Left colon (tissue), 2 donors: ENCODE results near the gene EXOC6. TPM values are rescaled to one million over a fixed set of nuclear protein-coding genes. Genes with fewer than 3 reads are reported as not detected.

Experiments used
- ATAC-seq: fragments of 200-7000 bp; cut with Tn5 transposase; one replicate; pipeline ENCODE4 v1.9.1; 2020; ENCODE audit warnings: mild to moderate bottlenecking, moderate library complexity
- DNase-seq, 2 donors: peaks; one replicate each; pipeline ENCODE4 v3.0.0-alpha.2; 2020
- intact Hi-C, 2 donors: fragments of 100-400 bp; cut with DNase I in 1 of 2; cut with micrococcal nuclease in 1 of 2; formaldehyde crosslinking; loops; one replicate each; pipeline versions ENCODE4 v1.11.2 to v1.14.0; 2022; cut with DNase I, micrococcal nuclease
- long read RNA-seq: library from polyadenylated mRNA; unstranded; transcript quantifications from one replicate; pipeline ENCODE4 v2.0.0, GENCODE V29; 2021
- total RNA-seq, 2 donors: library from RNA; stranded (reverse); fragmentation: NEBNext Ultra II Directional; extraction: Animal tissue kit (Norgen Biotek cat#: 25700); gene quantifications; one replicate each; pipeline ENCODE4 v1.2.1, GENCODE V29; 2021
- donor health status: DM: no; HTN: no; CAD: no.
- donor health status: DM: yes; HTN: yes; CAD: no.

EXOC6 gene
- total RNA-seq = 10 to 100 TPM; 13.2 to 13.6 TPM
- long read RNA-seq, partial matches to known transcripts = 3 of 10 reads
- long read RNA-seq, other reads (novel, unspliced or antisense) = 4 of 10 reads

- intact Hi-C loops = no loop called here
- ATAC-seq = peak; percentile 95
These were observed at the start of gene EXOC6 for GRCh38 chr10:92848441-92849233. Gene EXOC6 (plus strand): TSS chr10:92848520. CDS start chr10:92848534, 14 bp downstream.

GRCh38 chr10:92799568-92799967, 48.8 kb upstream of the EXOC6 start:
- no peak for ATAC-seq
- intact Hi-C loops = no loop called here
- DNase-seq = no peak

More at GRCh38 chr10:92848441-92849233, at the start of gene EXOC6:
- peak; percentile 79 to 93 for DNase-seq

GRCh38 chr10:92800134-92800733, 48.1 kb upstream of the EXOC6 start:
- no peak for DNase-seq
- intact Hi-C loops = no loop called here
- no peak for ATAC-seq

- intact Hi-C loops = no loop called here
- DNase-seq = no peak
- no peak for ATAC-seq
These were observed 46.1 kb upstream of the EXOC6 start for GRCh38 chr10:92801978-92802872.

- DNase-seq (no peak), ATAC-seq (peak; percentile 35)
- intact Hi-C loops = no loop called here
These were observed 38.5 kb upstream of the EXOC6 start for GRCh38 chr10:92809840-92810239.

- DNase-seq = no peak
- no peak for ATAC-seq
- intact Hi-C loops = no loop called here
These were observed 37.3 kb upstream of the EXOC6 start for GRCh38 chr10:92810934-92811532.

- intact Hi-C loops = no loop called here
- DNase-seq = no peak
- ATAC-seq = no peak
These were observed 36.3 kb upstream of the EXOC6 start for GRCh38 chr10:92811986-92812385.

- intact Hi-C loops = no loop called here
- DNase-seq (no peak), ATAC-seq (no peak)
These were observed 34.3 kb upstream of the EXOC6 start for GRCh38 chr10:92813979-92814378.

- DNase-seq = no peak
- intact Hi-C loops = no loop called here
- no peak for ATAC-seq
These were observed 33.5 kb upstream of the EXOC6 start for GRCh38 chr10:92814790-92815189.

GRCh38 chr10:92816091-92816531, 32.2 kb upstream of the EXOC6 start:
- no peak for ATAC-seq
- DNase-seq = no peak
- intact Hi-C loops = no loop called here

- ATAC-seq = no peak
- DNase-seq = no peak
- intact Hi-C loops = no loop called here
These were observed 26.2 kb upstream of the EXOC6 start for GRCh38 chr10:92822060-92822634.

GRCh38 chr10:92822964-92823363, 25.4 kb upstream of the EXOC6 start:
- ATAC-seq = peak; percentile 48
- intact Hi-C loops = no loop called here
- no peak for DNase-seq

- no peak for DNase-seq
- ATAC-seq = no peak
- intact Hi-C loops = no loop called here
These were observed 22.3 kb upstream of the EXOC6 start for GRCh38 chr10:92826061-92826460.

GRCh38 chr10:92826504-92826903, 21.8 kb upstream of the EXOC6 start:
- ATAC-seq (no peak), DNase-seq (no peak)
- intact Hi-C loops = no loop called here

GRCh38 chr10:92829042-92829785, 19.1 kb upstream of the EXOC6 start:
- ATAC-seq = no peak
- no peak for DNase-seq
- intact Hi-C loops = no loop called here

GRCh38 chr10:92829786-92830377, 18.4 kb upstream of the EXOC6 start:
- intact Hi-C loops = no loop called here
- ATAC-seq (no peak), DNase-seq (no peak)

GRCh38 chr10:92830478-92831389, 17.6 kb upstream of the EXOC6 start:
- intact Hi-C loops = no loop called here
- ATAC-seq (no peak), DNase-seq (no peak)
